ENCODE measurements around the gene CAMSAP3.

DNA sequence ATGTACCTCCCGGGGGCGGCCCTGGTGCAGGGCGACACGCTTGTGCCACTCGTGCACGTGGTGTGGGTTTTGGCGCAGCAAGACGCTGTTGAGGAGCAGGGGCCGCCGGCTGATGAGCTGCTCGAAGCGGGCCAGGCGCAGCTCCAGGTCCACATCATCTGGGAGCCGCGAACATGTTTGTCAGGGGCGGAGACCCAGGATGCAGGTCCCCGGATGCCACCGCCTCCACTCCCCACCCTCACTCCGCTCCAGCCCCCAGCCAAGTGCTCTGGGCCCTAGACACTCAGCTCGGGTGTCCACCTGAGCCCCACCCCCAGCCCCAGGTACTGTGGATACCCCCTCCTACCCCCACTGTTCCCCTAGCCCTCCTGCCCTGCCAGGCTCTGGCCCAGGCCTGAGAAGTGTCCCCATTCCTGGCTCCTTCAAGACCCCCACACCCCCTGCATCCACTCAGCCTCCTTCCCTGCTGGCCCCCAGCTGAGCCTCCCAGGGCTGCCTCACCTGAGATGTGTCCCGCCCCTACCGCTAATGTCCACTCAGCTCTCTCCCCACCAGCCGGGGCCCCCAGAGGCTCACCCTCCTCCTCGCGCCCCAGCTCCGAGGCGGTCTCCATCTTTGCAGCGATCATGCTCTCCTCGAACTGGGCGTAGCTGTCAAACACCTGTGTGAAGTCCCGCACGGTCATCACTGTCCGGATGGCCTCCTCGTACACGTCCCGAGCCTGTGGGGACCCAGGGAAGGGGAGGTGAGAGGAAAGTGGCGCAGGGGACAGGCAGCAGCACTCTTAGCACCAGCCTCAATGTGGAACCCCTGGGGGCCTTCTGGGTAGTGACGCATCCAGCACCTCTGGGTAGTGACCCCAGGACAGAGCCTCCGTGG is 28.3 kb downstream of the CAMSAP3 start:
- TF ChIP-seq EZH2 (IDR thresholded peaks at IDR 0.05; ENCODE audit: borderline replicate concordance), result no peak
- TF ChIP-seq, protein P1, sequence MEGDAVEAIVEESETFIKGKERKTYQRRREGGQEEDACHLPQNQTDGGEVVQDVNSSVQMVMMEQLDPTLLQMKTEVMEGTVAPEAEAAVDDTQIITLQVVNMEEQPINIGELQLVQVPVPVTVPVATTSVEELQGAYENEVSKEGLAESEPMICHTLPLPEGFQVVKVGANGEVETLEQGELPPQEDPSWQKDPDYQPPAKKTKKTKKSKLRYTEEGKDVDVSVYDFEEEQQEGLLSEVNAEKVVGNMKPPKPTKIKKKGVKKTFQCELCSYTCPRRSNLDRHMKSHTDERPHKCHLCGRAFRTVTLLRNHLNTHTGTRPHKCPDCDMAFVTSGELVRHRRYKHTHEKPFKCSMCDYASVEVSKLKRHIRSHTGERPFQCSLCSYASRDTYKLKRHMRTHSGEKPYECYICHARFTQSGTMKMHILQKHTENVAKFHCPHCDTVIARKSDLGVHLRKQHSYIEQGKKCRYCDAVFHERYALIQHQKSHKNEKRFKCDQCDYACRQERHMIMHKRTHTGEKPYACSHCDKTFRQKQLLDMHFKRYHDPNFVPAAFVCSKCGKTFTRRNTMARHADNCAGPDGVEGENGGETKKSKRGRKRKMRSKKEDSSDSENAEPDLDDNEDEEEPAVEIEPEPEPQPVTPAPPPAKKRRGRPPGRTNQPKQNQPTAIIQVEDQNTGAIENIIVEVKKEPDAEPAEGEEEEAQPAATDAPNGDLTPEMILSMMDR (IDR thresholded peaks at IDR 0.05; ENCODE audit: poor library complexity), result no peak

Data from hepatocyte (in vitro differentiated cells).